Right kidney (tissue), 1 donor: ENCODE results near the gene KRTAP2-4.
"Not testable (repeated sequence)": the region's sequence is repeated elsewhere in the genome, so short reads cannot be mapped to it uniquely, and the experiment has no call there.

Experiments used
- DNase-seq: peaks from one replicate; pipeline ENCODE4 v3.0.0-alpha.2; 2016

Gene KRTAP2-4

GRCh38 chr17:41071606-41072360 is 6.1 kb upstream of the KRTAP2-4 start:
- no peak for DNase-seq

GRCh38 chr17:41069031-41069430 is 3.4 kb upstream of the KRTAP2-4 start:
- no peak for DNase-seq

- DNase-seq: no peak
These were observed 1.6 kb upstream of the KRTAP2-4 start for GRCh38 chr17:41067281-41067680.

- not testable (repeated sequence) for DNase-seq
These were observed 526 bp downstream of the KRTAP2-4 start for GRCh38 chr17:41065016-41065689.

GRCh38 chr17:41064301-41064700 is 1.4 kb downstream of the KRTAP2-4 start:
- no peak for DNase-seq

- no peak for DNase-seq
These were observed 2.2 kb downstream of the KRTAP2-4 start for GRCh38 chr17:41063449-41063848.

GRCh38 chr17:41061964-41062363 is 3.7 kb downstream of the KRTAP2-4 start:
- no peak for DNase-seq

GRCh38 chr17:41060052-41060604 is 5.6 kb downstream of the KRTAP2-4 start, which contains the start of gene KRTAP2-3:
KRTAP2-3 (minus strand) TSS chr17:41060114; CDS start chr17:41060050, 64 bp downstream.
- no peak for DNase-seq

- DNase-seq: not testable (repeated sequence)
These were observed 6.2 kb downstream of the KRTAP2-4 start for GRCh38 chr17:41059276-41060051.

- DNase-seq: no peak
These were observed 6.9 kb downstream of the KRTAP2-4 start for GRCh38 chr17:41058741-41059140.

- DNase-seq: no peak
These were observed 8.1 kb downstream of the KRTAP2-4 start for GRCh38 chr17:41057547-41057946.

GRCh38 chr17:41055130-41055529 is 10.5 kb downstream of the KRTAP2-4 start, which contains the start of gene KRTAP2-2:
KRTAP2-2 (minus strand) TSS chr17:41055230; CDS start chr17:41055211, 19 bp downstream.
- not testable (repeated sequence) for DNase-seq

GRCh38 chr17:41054556-41054955 is 11.1 kb downstream of the KRTAP2-4 start:
- DNase-seq: not testable (repeated sequence)

- DNase-seq: no peak
These were observed 11.7 kb downstream of the KRTAP2-4 start for GRCh38 chr17:41054025-41054424.

- no peak for DNase-seq
These were observed 13.1 kb downstream of the KRTAP2-4 start for GRCh38 chr17:41052566-41052965.

GRCh38 chr17:41049110-41049509 is 16.6 kb downstream of the KRTAP2-4 start:
- no peak for DNase-seq

- DNase-seq: no peak
These were observed 17.2 kb downstream of the KRTAP2-4 start for GRCh38 chr17:41048441-41048840.

- not testable (repeated sequence) for DNase-seq
These were observed 18.8 kb downstream of the KRTAP2-4 start, which contains the start of gene KRTAP2-1 for GRCh38 chr17:41046735-41047465. KRTAP2-1 (minus strand) TSS chr17:41047316; CDS start chr17:41047267, 49 bp downstream.

GRCh38 chr17:41042953-41043352 is 22.7 kb downstream of the KRTAP2-4 start:
- no peak for DNase-seq

- not testable (repeated sequence) for DNase-seq
These were observed 24.7 kb downstream of the KRTAP2-4 start, which contains the start of gene KRTAP1-1 for GRCh38 chr17:41040783-41041571. KRTAP1-1 (minus strand) TSS chr17:41041450; CDS start chr17:41041397, 53 bp downstream.
